Measurements from ENCODE around the gene DCC. TPM values are rescaled to one million over a fixed set of nuclear protein-coding genes. Genes with fewer than 3 reads are reported as not detected.

Gene DCC
- total RNA-seq, 4 donors from 2014 or later: 0.16 TPM; not detected in 3

DNA sequence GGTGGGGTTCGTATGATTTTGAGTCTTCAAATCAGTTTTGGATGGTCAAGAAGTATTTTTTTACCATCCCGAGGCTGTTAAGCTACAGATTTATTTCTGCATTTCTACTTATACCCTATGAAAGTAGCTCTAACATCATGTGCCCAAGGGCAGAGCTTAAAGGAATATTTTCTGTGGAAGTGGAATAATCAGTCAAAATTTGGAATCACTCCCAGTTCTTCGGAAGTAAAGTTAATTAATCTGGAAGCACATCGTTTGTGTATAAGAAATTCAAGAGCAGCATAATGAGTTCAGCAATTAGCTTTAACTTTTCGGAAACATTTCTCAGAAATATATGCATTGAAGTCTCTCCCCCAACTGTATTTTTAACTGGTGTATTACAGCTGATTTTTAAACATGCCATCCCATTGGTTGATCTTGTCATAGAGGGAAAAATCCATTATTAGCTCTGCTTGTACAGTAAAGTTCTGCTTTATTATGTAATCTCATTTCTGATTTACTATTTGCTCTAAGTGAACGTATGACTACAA lies 510.1 kb downstream of the DCC start:
- no peak for DNase-seq (ENCODE audit: low spot score in 2 of 2)
- TF ChIP-seq POLR2AphosphoS5 (IDR thresholded peaks at IDR 0.05) (no peak), POLR2A (IDR thresholded peaks at IDR 0.05) (no peak), EP300 (IDR thresholded peaks at IDR 0.05) (no peak)
- TF ChIP-seq, protein P1, sequence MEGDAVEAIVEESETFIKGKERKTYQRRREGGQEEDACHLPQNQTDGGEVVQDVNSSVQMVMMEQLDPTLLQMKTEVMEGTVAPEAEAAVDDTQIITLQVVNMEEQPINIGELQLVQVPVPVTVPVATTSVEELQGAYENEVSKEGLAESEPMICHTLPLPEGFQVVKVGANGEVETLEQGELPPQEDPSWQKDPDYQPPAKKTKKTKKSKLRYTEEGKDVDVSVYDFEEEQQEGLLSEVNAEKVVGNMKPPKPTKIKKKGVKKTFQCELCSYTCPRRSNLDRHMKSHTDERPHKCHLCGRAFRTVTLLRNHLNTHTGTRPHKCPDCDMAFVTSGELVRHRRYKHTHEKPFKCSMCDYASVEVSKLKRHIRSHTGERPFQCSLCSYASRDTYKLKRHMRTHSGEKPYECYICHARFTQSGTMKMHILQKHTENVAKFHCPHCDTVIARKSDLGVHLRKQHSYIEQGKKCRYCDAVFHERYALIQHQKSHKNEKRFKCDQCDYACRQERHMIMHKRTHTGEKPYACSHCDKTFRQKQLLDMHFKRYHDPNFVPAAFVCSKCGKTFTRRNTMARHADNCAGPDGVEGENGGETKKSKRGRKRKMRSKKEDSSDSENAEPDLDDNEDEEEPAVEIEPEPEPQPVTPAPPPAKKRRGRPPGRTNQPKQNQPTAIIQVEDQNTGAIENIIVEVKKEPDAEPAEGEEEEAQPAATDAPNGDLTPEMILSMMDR (IDR thresholded peaks at IDR 0.05): no peak
- Histone ChIP-seq H3K27me3 (no peaks in the 10 kb centered on the region), H3K36me3 (no peaks in the 10 kb centered on the region), H3K27ac (no peak overlapping the region), H3K9me3 (no peaks in the 10 kb centered on the region), H3K4me3 (no peak overlapping the region), H3K4me1 (no peaks in the 10 kb centered on the region)
- 41% methylated on average over 6 of the region's 6 CpGs for WGBS

- 84% methylated on average over 3 of the region's 3 CpGs for WGBS
- no peak for DNase-seq (ENCODE audit: low spot score in 2 of 2)
- no peak overlapping the region for H3K4me3 ChIP-seq
- H3K27me3 ChIP-seq: no peaks in the 10 kb centered on the region
- TF ChIP-seq POLR2AphosphoS5 (IDR thresholded peaks at IDR 0.05): no peak
- no peak for TF ChIP-seq EP300 (IDR thresholded peaks at IDR 0.05)
- no peak for TF ChIP-seq POLR2A (IDR thresholded peaks at IDR 0.05)
- TF ChIP-seq, protein P1 (IDR thresholded peaks at IDR 0.05): no peak
- H3K4me1 ChIP-seq: no peaks in the 10 kb centered on the region
- no peaks in the 10 kb centered on the region for H3K9me3 ChIP-seq
- H3K27ac ChIP-seq: no peak overlapping the region
- H3K36me3 ChIP-seq: no peaks in the 10 kb centered on the region
Observed at GRCh38 chr18:52861558-52861957, 521.6 kb downstream of the DCC start.

GRCh38 chr18:52869349-52869923 lies 529.4 kb downstream of the DCC start:
- no peaks in the 10 kb centered on the region for H3K36me3 ChIP-seq
- peaks cover 6% of the 10 kb centered on the region for H3K9me3 ChIP-seq
- DNase-seq (ENCODE audit: low spot score in 2 of 2): no peak
- no peak overlapping the region for H3K4me3 ChIP-seq
- TF ChIP-seq, protein P1 (IDR thresholded peaks at IDR 0.05): no peak
- no peak for TF ChIP-seq EP300 (IDR thresholded peaks at IDR 0.05)
- no peak overlapping the region for H3K27ac ChIP-seq
- no peaks in the 10 kb centered on the region for H3K27me3 ChIP-seq
- 86% methylated on average over 5 of the region's 9 CpGs for WGBS
- H3K4me1 ChIP-seq: no peaks in the 10 kb centered on the region

GRCh38 chr18:52869942-52870907 lies 530.2 kb downstream of the DCC start:
- no peak overlapping the region for H3K4me3 ChIP-seq
- no peaks in the 10 kb centered on the region for H3K36me3 ChIP-seq
- H3K27ac ChIP-seq: no peak overlapping the region
- H3K9me3 ChIP-seq: peaks cover 6% of the 10 kb centered on the region
- H3K27me3 ChIP-seq: no peaks in the 10 kb centered on the region
- DNase-seq (ENCODE audit: low spot score in 2 of 2): no peak
- H3K4me1 ChIP-seq: no peaks in the 10 kb centered on the region
- 69% methylated on average over 12 of the region's 21 CpGs for WGBS
- TF ChIP-seq, protein P1 (IDR thresholded peaks at IDR 0.05): no peak

DNA sequence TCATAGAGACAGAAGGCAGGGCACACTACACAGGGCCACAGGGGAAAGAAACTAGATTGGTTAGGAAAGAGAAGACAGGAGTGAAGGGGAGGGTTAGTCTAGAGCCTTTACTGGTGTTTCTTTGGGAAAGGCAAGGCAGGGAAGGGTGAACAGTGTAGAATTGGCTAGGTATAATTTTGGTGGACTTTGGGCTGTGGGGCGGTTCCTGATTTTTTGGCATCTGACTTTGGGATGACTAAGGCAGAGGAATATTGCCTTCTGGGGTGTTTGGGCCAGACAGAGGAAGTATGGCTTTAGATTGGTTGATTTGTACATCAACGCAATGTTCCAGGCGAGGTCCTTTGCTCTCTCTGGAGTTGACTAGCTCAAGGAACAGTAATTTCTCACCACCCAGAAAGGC lies 534.8 kb downstream of the DCC start:
- WGBS: 84% methylated on average over 3 of the region's 3 CpGs
- TF ChIP-seq POLR2A (IDR thresholded peaks at IDR 0.05) (no peak), EP300 (IDR thresholded peaks at IDR 0.05) (no peak), POLR2AphosphoS5 (IDR thresholded peaks at IDR 0.05) (no peak)
- TF ChIP-seq, protein P1 (IDR thresholded peaks at IDR 0.05): no peak
- H3K4me3 ChIP-seq: no peak overlapping the region
- no peaks in the 10 kb centered on the region for H3K36me3 ChIP-seq
- H3K27ac ChIP-seq: no peak overlapping the region
- no peaks in the 10 kb centered on the region for H3K27me3 ChIP-seq
- H3K4me1 ChIP-seq: no peaks in the 10 kb centered on the region
- DNase-seq (ENCODE audit: low spot score in 2 of 2): no peak
- no peaks in the 10 kb centered on the region for H3K9me3 ChIP-seq
